Heart left ventricle (tissue), 16 donors: Measurements from ENCODE around the gene OR9K2. TPM values are rescaled to one million over a fixed set of nuclear protein-coding genes. Genes with fewer than 3 reads are reported as not detected.

Experiments
- ATAC-seq, 4 donors: fragments of 200-7000 bp; cut with Tn5 transposase; one replicate each; pipeline ENCODE4 v1.9.1; 2020 to 2022; ENCODE audit warnings: moderate library complexity in 4 of 4, mild to moderate bottlenecking in 3 of 4, moderate number of reproducible peaks in 1 of 4
- DNase-seq, 5 donors: peaks; one replicate each; pipeline ENCODE4 v3.0.0-alpha.2; 2020
- H3K27ac ChIP-seq, 12 donors: fragments of 200-600 bp; sonication (generic) in 4 of 12; one replicate each; pipeline versions ENCODE4 v1.5.0 to v1.8.0; 2016 to 2022; ENCODE audit warnings: mild to moderate bottlenecking in 2 of 12
- H3K27me3 ChIP-seq, 9 donors: fragments of 200-600 bp; sonication (generic) in 2 of 9; one replicate each; pipeline versions ENCODE4 v1.5.1 to v1.8.0; 2016 to 2022; ENCODE audit warnings: mild to moderate bottlenecking in 3 of 9
- H3K36me3 ChIP-seq, 9 donors: fragments of 200-600 bp; sonication (generic) in 2 of 9; one replicate each; pipeline versions ENCODE4 v1.5.0 to v1.8.0; 2018 to 2022; ENCODE audit warnings: mild to moderate bottlenecking in 2 of 9
- H3K4me1 ChIP-seq, 12 donors: fragments of 200-600 bp; sonication (generic) in 4 of 12; one replicate each; pipeline versions ENCODE4 v1.5.0 to v1.8.0; 2016 to 2022; ENCODE audit warnings: mild to moderate bottlenecking in 3 of 12
- H3K4me3 ChIP-seq, 12 donors: fragments of 200-600 bp; sonication (generic) in 4 of 12; one replicate each; pipeline versions ENCODE4 v1.5.0 to v1.8.0; 2017 to 2022; ENCODE audit warnings: mild to moderate bottlenecking in 9 of 12, moderate library complexity in 4 of 12
- H3K9me3 ChIP-seq, 12 donors: fragments of 200-600 bp; sonication (generic) in 4 of 12; one replicate each; pipeline versions ENCODE4 v1.5.0 to v1.8.0; 2016 to 2022; ENCODE audit warnings: mild to moderate bottlenecking in 1 of 12
- POLR2A ChIP-seq, 2 donors: fragments of 450-650 bp; IDR thresholded peaks; one replicate each; pipeline ENCODE4 v1.6.1; 2017; ENCODE audit warnings: antibody characterized with exemption in 2 of 2, mild to moderate bottlenecking in 2 of 2, moderate library complexity in 2 of 2
- WGBS, 4 donors: extraction: QIAGEN DNeasy Blood & Tissue Kit in 2 of 4; methylation state at CpG; one replicate each; pipeline versions ENCODE4 v1.1.5 to v1.1.7; 2013 to 2018; 5-methylcytosine and 5-hydroxymethylcytosine counted together
- intact Hi-C, 10 donors: fragments of 100-400 bp; cut with DNase I; formaldehyde crosslinking; loops; one replicate each; pipeline versions ENCODE4 v1.11.1 to v1.14.2; 2022
- long read RNA-seq, 3 donors: library from polyadenylated mRNA; unstranded; transcript quantifications; one replicate each; pipeline ENCODE4 v2.0.0, GENCODE V29; 2020 to 2021
- polyA plus RNA-seq, 2 donors: library from polyadenylated mRNA; stranded (reverse); fragments of 200-250 nt; gene quantifications; one replicate each; pipeline ENCODE4 v1.2.3, GENCODE V29; 2013
- total RNA-seq, 9 donors: library from RNA; depleted of rRNA in 2 of 9; stranded (reverse); fragments of >200 nt in 2 of 9; fragmentation: NEBNext Ultra II Directional in 3 of 9; extraction: Animal tissue kit (Norgen Biotek cat#: 25700) in 3 of 9; gene quantifications; one replicate each; pipeline versions ENCODE4 v1.1.0 to v1.2.4, GENCODE V29; 2016 to 2023
- TF ChIP-seq, protein P1 (sequence below), 12 donors: fragments of 200-600 bp; sonication (generic) in 4 of 12; IDR thresholded peaks; one replicate each; pipeline versions ENCODE4 v1.5.0 to v1.8.0; 2018 to 2022; ENCODE audit warnings: antibody characterized with exemption in 12 of 12, mild to moderate bottlenecking in 5 of 12
- donor health status: ischemic (EF 13 %, LVEDD 7.1; RV severe dilation, severe dysfunction).
- donor health status: healthy with polysubstance abuse.
- donor health status: DM: no; HTN: yes; CAD: no.
- donor health status: DM: no; HTN: no; CAD: no.
- donor health status: ischemic (EF 25% LVEDD 6.9; RV normal size, moderate dysfunction).
- donor health status: ischemic (EF 25% LVEDD 5.7; RV mildly dilated, moderate dysfunction).
- donor health status: healthy.
- donor health status: DM: yes; HTN: yes; CAD: no.
- donor health status: ischemic (EF 35%, LVEDD 5.7; RV mildly dilated, moderate dysfunction).
- donor health status: nonischemic (EF 11% LVEDD 7.7; RV severe dilation, severe dysfunction).
- donor health status: DM: yes; HTN: yes; CAD: no.
- donor health status: PGD.
- donor health status: ischemic (EF 29% LVEDD 5.4; RV normal size, mild dysfunction).
- donor health status: nonischemic (EF 23%, LVEDD 6.1; RV moderate dilation, normal function).

The OR9K2 gene, protein sequence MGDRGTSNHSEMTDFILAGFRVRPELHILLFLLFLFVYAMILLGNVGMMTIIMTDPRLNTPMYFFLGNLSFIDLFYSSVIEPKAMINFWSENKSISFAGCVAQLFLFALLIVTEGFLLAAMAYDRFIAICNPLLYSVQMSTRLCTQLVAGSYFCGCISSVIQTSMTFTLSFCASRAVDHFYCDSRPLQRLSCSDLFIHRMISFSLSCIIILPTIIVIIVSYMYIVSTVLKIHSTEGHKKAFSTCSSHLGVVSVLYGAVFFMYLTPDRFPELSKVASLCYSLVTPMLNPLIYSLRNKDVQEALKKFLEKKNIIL
- not detected for total RNA-seq
- polyA plus RNA-seq, result not detected
- long read RNA-seq, donor 1, result 0 reads
- long read RNA-seq, donor 2, result 0 reads
- long read RNA-seq, donor 3, result 0 reads

DNA sequence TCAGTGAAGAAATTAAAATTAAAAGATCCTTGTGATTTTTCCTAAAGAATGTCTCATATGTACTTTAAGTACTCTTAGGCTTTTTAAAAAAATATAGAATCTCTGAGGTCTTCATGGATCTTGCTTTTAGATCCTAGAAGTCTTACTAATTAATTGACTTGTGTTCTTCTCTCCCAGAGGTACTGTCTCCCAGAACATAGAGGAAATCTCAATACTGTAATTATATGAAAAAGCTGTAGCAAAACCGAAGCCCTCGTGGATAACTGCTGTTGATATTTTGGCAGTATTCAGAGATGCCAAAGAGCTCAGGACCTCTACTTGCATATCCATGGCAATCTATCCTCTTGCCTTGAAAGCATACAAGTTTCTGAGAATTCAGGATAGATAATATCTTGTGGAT, at the start of gene OR9K2:
OR9K2 (plus strand) TSS at position 301 of the 400 bp plus-strand sequence. CDS start 3,429 bp downstream, outside the sequence.
- TF ChIP-seq, protein P1, sequence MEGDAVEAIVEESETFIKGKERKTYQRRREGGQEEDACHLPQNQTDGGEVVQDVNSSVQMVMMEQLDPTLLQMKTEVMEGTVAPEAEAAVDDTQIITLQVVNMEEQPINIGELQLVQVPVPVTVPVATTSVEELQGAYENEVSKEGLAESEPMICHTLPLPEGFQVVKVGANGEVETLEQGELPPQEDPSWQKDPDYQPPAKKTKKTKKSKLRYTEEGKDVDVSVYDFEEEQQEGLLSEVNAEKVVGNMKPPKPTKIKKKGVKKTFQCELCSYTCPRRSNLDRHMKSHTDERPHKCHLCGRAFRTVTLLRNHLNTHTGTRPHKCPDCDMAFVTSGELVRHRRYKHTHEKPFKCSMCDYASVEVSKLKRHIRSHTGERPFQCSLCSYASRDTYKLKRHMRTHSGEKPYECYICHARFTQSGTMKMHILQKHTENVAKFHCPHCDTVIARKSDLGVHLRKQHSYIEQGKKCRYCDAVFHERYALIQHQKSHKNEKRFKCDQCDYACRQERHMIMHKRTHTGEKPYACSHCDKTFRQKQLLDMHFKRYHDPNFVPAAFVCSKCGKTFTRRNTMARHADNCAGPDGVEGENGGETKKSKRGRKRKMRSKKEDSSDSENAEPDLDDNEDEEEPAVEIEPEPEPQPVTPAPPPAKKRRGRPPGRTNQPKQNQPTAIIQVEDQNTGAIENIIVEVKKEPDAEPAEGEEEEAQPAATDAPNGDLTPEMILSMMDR (IDR thresholded peaks at IDR 0.05), result no peak
- TF ChIP-seq POLR2A (IDR thresholded peaks at IDR 0.05), result no peak
- WGBS, 4 donors, result 74 to 89% (median 83%) methylated on average over 2 of the region's 2 CpGs
- Histone ChIP-seq H3K4me1 (no peaks in the 10 kb centered on the region), H3K27ac (no peak within 1 kb of the TSS), H3K4me3 (no peak within 1 kb of the TSS), H3K36me3 (no peaks in the 10 kb centered on the region), H3K9me3 (no peaks in the 10 kb centered on the region), H3K27me3 (peaks cover 0 to 9% (median 0%) of the 10 kb centered on the region in 9 donors)
- ATAC-seq (no peak), DNase-seq (no peak)
- intact Hi-C loops, result no loop called here

DNA sequence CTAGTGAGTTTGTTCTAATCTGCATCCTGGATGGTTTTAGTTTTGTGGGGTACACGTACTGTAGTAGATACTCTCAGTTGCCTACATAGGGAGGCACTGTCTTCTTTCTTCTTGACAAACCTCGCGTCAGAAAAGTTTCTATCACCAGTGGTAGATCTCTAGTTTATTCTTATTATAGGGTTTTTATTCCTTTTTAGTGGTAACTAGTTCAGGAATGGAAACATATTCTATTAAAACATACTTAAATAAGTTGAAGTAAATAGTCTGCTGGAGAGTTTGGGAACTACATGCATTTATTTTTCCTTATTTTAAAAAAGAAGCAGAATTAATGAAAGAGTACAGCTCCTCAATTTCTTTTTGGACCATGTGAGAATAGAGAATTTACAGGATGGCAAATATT, 33.6 kb upstream of the OR9K2 start:
- Histone ChIP-seq H3K9me3 (no peaks in the 10 kb centered on the region), H3K4me1 (no peaks in the 10 kb centered on the region), H3K27me3 (peaks cover 0 to 9% (median 0%) of the 10 kb centered on the region in 9 donors), H3K27ac (no peak overlapping the region), H3K4me3 (no peak overlapping the region), H3K36me3 (no peaks in the 10 kb centered on the region)
- no peak for DNase-seq
- no peak for ATAC-seq
- intact Hi-C loops, result no loop called here
- no peak for TF ChIP-seq POLR2A (IDR thresholded peaks at IDR 0.05)
- TF ChIP-seq, protein P1 (IDR thresholded peaks at IDR 0.05), result peak in 2 of 12 donors; percentile 17 to 32
- 81 to 87% (median 84%) methylated on average over 3 of the region's 3 CpGs for WGBS, 4 donors

DNA sequence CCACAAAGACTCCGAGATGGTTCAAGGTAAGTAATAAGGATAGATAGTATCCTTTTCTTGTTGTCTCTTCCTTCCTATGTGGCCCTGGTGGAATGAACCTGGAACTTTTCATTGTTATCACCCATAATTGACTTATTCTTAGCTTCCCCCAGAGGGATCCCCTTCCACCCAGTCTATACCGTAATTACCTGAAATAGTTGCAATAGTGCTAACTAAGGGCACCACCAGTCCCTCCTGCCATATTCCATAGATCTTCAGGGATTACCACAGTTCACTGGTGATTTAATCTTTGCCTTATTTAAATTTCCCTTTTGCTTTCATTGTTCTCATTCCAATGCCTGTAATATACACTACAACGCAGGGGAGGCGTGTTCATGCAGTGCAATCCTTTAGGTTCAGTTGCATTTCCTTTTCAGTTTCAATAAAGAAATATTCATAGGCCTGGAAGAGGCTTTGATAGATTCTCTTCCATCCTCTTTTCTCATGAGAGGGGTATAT, 13.8 kb upstream of the OR9K2 start:
- no peak for TF ChIP-seq POLR2A (IDR thresholded peaks at IDR 0.05)
- TF ChIP-seq, protein P1 (IDR thresholded peaks at IDR 0.05), result no peak

DNA sequence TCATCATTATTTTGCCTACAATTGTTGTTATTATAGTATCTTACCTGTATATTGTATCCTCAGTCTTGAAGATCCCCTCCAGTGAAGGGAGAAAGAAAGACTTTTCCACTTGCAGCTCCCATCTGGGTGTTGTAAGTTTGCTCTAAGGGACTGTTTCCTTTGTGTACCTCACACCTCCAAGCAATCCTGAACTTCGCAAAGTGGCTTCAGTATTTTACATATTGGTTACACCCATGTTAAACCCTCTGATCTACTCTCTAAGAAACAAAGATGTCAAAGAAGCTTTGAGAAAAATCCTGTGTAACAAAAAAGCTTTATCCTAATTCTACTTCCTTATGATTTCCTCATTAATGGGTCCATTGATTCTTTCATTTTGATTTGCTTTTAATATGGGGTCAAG, 10.1 kb upstream of the OR9K2 start:
- Histone ChIP-seq H3K27me3 (peaks cover 0 to 4% (median 0%) of the 10 kb centered on the region in 9 donors), H3K36me3 (no peaks in the 10 kb centered on the region), H3K4me1 (no peaks in the 10 kb centered on the region), H3K27ac (no peak overlapping the region), H3K9me3 (peaks cover 0 to 6% (median 0%) of the 10 kb centered on the region in 12 donors), H3K4me3 (no peak overlapping the region)
- DNase-seq (no peak), ATAC-seq (no peak)
- TF ChIP-seq, protein P1 (IDR thresholded peaks at IDR 0.05), result no peak
- WGBS, 4 donors, result 82 to 96% (median 92%) methylated on average over 1 of the region's 1 CpG
- intact Hi-C loops, result no loop called here

More for the DNA sequence above, 13.8 kb upstream of the OR9K2 start:
- Histone ChIP-seq H3K27ac (no peak overlapping the region), H3K36me3 (no peaks in the 10 kb centered on the region), H3K4me3 (no peak overlapping the region), H3K9me3 (no peaks in the 10 kb centered on the region), H3K27me3 (peaks cover 0 to 4% (median 0%) of the 10 kb centered on the region in 9 donors), H3K4me1 (no peaks in the 10 kb centered on the region)
- ATAC-seq (no peak), DNase-seq (no peak)
- intact Hi-C loops, result no loop called here
- 73 to 90% (median 84%) methylated on average over 4 of the region's 4 CpGs for WGBS, 4 donors
